NCI-H2081 treated with DMSO at 0.1 percent for 48 hours (cell line): ENCODE measurements around the gene TPST1.
"Not testable (repeated sequence)": the region's sequence is repeated elsewhere in the genome, so short reads cannot be mapped to it uniquely, and the experiment has no call there.

ENCODE experiments used
- DNase-seq: peaks from one replicate; lab custom pipeline; 2025; lab: John Stamatoyannopoulos, UW

Gene TPST1

GRCh38 chr7:66333443-66333842 lies 128.3 kb downstream of the TPST1 start:
- DNase-seq = no peak

- DNase-seq = no peak
These were observed 130.2 kb downstream of the TPST1 start for GRCh38 chr7:66335318-66335717.

GRCh38 chr7:66336760-66337159 lies 131.6 kb downstream of the TPST1 start:
- no peak for DNase-seq

GRCh38 chr7:66339141-66339540 lies 134.0 kb downstream of the TPST1 start:
- DNase-seq = no peak

- DNase-seq = no peak
These were observed 139.0 kb downstream of the TPST1 start for GRCh38 chr7:66344166-66344565.

GRCh38 chr7:66348531-66348930 lies 143.4 kb downstream of the TPST1 start:
- DNase-seq = no peak

GRCh38 chr7:66348959-66349358 lies 143.8 kb downstream of the TPST1 start:
- no peak for DNase-seq

- DNase-seq = no peak
These were observed 146.9 kb downstream of the TPST1 start for GRCh38 chr7:66352071-66352470.

- no peak for DNase-seq
These were observed 148.4 kb downstream of the TPST1 start for GRCh38 chr7:66353547-66353946.

GRCh38 chr7:66355756-66356155 lies 150.6 kb downstream of the TPST1 start:
- no peak for DNase-seq

- no peak for DNase-seq
These were observed 151.2 kb downstream of the TPST1 start for GRCh38 chr7:66356277-66356721.

GRCh38 chr7:66357087-66357486 lies 152.0 kb downstream of the TPST1 start:
- DNase-seq = no peak

GRCh38 chr7:66359656-66360211 lies 154.6 kb downstream of the TPST1 start:
- no peak for DNase-seq

GRCh38 chr7:66362136-66362535 lies 157.0 kb downstream of the TPST1 start:
- no peak for DNase-seq

GRCh38 chr7:66363635-66364034 lies 158.5 kb downstream of the TPST1 start:
- DNase-seq = no peak

- not testable (repeated sequence) for DNase-seq
These were observed 159.9 kb downstream of the TPST1 start for GRCh38 chr7:66365031-66365430.

GRCh38 chr7:66371096-66371824 lies 166.1 kb downstream of the TPST1 start:
- no peak for DNase-seq

GRCh38 chr7:66374141-66374840 lies 169.2 kb downstream of the TPST1 start:
- DNase-seq = not testable (repeated sequence)

- no peak for DNase-seq
These were observed 171.3 kb downstream of the TPST1 start for GRCh38 chr7:66376264-66376945.

GRCh38 chr7:66377045-66377444 lies 171.9 kb downstream of the TPST1 start:
- no peak for DNase-seq

- no peak for DNase-seq
These were observed 172.6 kb downstream of the TPST1 start for GRCh38 chr7:66377714-66378113.

GRCh38 chr7:66379542-66380160 lies 174.5 kb downstream of the TPST1 start:
- no peak for DNase-seq
